GM21737 (cell line): ENCODE data around the gene SH3PXD2B.
"Not testable (repeated sequence)": the region's sequence is repeated elsewhere in the genome, so short reads cannot be mapped to it uniquely, and the experiment has no call there.

Source experiments
- ATAC-seq: cut with Tn5 transposase; IDR thresholded peaks from one replicate; pipeline ENCODE4 v1.9.1; 2021; ENCODE audit warnings: mild to moderate bottlenecking, moderate library complexity; ENCODE audit not compliant: unreplicated experiment

Gene SH3PXD2B

DNA sequence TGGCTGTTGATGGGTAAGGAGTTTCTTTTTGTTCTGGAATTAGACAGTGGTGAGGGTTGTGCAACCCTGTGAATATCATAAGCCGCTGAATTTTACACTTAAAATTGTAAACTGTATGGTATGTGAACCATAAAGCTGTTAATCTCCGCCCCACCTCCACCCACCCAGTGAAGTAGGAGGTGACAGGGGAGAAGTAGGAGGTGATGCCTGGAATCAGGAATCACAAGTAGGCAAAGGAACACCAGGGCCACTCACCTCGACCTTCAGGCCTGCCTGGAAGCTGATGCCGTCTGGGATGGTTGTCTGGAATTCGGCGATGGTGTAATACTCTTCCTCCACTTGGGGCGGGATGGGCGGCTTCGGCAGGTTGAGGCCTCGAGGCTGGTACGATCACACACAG is 108.4 kb downstream of the SH3PXD2B start:
- ATAC-seq = no peak

DNA sequence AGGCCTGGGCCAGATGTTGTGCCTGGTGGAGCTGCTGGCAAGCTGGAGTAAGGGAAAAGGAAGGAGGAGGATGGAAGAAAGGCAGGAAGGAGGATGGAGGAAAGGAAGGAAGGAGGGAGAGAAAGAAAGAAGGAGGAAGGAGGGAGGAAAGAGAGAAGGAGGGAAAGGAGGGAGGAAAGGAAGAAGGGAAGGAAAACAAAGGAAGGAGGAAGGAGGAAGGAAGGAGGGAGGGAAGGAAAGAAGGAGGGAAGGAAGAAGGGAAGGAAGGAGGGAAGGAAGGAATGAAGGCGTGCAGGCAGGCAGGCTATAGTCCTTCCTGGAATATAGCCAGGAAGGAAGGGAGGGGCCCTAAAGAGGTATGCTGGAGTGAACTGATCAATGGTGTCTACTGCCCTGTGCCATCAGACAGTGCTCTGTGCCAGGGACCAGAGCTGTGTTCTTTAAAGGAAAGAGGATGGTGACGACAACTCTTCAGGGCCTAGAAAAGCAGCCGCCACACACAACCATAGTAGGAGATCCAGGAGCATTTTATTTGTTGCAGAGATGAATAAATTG is 109.4 kb downstream of the SH3PXD2B start:
- no peak for ATAC-seq

DNA sequence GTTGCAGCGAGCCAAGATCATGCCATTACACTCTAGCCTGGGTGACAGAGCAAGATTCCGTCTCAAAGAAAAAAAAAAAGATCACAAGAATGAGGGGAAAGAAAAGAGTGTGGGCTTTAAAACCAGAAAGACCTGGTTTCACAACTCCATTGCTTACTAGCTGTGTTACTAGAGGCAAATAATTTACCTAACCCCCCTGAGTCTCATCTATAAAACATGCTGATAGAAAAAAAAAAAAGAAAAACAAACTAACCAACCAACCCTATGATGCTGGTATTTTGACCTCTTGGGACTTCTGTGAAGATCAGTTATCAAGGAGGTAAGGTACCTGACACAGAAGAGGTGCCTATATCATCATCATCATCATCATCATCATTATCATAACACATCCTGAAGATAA is 110.6 kb downstream of the SH3PXD2B start:
- no peak for ATAC-seq

DNA sequence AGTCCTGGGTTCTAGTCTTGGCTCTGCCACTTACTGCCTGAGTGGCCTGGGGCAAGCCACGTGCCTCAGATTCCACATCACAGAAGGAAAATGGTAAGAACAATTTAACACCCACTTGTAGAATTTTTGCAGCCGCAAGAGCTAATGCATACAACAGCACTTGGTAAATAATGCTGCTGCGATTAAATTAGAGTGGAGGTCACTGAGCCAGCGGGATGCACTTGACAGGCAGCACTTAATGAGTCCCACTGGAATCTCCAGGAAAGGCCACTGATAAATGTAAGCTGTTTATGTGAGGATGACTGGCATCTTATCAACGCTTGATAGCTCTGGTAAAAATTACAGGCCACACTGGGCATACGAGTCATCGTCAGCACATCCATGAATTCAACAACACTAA is 111.4 kb downstream of the SH3PXD2B start:
- no peak for ATAC-seq

DNA sequence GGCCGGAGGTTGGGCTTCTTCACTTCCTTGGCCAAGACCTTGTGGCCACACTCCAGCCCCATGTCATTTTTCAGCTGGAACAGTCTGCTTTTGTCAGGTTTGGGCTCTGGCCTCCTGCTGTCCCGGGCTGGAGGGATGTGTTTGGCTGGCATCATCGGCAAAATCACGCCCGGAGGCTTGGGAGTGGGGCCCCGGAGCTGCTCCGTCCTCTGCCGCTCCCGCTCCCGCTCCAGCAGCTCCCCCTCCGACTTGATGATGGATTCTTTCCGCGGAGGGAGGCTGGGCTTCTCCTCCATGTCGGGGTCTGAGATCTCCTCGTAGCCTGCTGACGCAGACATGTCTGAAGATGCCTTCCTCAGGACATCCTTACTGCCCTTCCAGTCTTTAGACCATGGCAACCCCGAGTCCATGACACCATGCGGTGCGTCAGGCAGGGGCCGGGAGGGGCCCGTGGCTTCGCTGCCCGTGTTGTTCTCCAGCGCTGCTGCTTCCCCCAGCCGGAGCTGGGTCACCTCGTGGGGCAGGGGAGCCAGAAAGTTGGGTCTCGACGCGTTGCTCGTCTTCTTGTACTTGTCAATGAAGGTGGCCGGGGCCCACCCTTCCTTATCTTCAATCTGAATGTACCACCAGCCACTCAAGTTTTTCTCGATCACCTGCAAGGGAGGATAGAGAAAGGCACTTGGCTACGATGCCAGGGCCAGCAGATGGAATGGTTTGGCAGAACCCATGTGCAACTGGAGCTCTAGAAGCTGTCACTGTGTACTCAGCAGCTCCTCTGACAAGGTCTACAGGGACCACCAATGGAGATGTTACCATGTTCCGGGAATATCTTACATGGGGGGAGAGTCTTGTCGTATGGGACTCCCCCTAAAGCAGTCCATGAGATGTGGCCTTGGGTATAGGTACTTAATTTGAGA is 114.8 kb downstream of the SH3PXD2B start:
- ATAC-seq = no peak

DNA sequence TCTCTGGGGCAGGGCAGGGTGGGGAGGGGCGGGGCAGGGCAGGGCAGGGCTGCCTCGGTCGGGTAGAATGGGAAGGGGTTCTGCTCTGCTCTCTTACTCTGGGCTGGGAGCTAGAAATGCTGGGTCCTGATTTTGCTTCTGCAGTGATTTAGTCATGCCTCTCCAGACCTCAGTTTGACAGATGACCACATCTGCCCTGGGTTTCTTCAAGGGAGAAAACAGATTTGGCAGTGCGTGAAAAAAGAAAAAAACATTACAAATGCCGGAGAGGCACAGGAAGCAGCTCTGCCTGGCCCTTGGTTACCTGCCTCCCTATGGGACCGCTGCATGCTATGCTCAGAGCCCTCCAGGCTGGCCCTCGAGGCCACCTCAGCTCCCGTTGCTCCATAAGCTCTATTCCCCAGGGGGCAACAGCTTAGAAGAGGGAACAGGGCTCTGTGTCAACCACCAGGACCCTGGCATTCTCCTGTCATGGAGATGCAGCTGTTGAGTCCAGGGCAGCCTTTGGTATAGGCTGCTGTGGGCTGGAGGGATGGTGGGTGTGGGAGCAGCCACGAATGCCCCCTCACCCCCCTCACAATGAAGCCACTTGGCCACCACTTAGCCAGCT is 117.5 kb downstream of the SH3PXD2B start:
- no peak for ATAC-seq

DNA sequence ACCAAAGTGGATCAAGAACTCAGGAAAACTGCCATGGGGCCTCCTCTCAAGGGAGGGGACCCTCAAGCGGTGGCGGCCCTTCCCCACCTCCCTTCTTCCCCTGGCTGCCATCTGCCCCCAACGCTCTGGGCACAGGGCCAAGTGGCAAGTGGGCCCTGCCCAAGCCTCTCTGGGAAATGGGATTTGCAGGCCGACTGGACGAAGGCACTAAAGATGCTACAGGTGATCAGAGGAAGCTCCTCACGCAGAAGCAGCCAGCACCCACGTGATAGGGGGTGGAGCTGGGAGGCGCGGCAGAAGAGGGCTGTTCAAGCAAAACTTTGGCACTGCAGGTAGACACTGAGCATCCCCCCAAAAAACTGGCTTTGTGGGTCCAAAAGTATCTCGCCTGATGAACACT is 118.1 kb downstream of the SH3PXD2B start:
- ATAC-seq = no peak

DNA sequence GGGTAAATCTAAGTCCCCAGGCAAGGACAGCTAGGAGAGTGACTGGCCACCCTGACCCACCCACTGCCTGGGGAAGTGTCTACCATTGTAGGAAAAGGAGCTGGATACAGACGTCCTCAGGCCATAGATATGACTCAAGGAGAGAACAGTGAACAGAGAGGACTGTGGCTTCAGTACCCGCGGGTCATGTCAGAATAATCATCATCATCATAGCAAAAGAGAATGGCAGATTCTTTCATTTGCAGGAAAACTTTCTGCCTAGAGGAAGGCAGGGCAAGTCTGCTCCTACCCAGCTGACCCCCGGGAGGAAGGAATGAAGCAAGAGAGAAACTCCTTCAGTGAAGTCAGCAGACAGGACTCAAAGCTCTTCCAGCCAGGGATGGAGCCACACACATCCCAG is 118.6 kb downstream of the SH3PXD2B start:
- no peak for ATAC-seq

DNA sequence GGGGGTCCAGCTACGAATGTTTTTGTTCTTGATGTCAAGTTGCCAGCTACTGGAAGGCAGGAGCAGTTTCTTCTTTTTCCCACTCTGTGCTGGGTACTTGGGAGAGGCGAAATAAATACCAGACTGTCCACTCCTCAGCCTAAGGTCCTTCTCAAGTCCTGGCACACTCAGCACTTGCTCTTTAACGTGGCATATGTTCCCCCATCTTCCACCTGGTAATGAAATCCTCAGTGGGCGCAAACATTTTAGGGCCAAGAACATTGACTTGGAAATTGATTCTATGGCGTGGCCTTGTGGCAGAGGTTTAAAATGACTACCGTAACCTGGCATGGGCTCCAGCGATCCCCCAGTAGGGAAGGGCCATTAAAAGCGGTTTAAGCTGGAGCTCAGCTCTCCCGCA is 119.7 kb downstream of the SH3PXD2B start:
- no peak for ATAC-seq

DNA sequence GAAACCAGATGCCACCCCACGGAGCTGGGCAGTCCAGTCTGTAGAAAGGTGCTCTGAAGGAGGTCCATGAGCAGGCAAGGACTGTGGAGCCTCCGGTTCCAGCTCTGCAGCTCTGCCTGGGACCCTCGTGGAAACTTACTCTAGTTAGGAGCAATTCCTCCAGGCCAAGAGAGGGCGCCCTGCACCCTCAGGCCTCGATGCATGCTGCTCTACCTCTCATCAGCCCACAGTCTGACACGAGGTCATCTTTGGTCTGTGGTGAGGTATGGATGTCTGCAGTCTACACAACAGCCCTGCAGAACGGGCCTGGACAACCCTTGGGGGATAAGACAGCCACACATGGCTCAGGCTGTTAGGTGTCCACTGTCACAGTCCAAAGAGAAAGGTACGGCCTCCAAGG is 120.1 kb downstream of the SH3PXD2B start:
- no peak for ATAC-seq

DNA sequence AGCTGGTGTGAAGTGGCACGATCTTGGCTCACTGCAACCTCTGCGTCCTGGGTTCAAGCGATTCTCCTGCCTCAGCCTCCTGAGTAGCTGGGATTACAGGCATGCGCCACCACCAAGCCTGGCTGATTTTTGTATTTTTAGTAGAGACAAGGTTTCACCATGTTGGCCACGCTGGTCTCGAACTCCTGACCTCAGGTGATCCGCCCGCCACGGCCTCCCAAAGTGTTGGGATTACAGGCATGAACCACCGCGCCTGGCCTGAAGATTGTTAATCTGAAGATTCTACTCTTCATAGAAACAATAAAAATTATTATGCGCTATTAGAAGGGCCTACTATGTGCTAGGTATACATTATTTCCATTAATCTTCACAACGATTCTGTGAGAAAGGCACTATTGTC is 127.4 kb downstream of the SH3PXD2B start:
- not testable (repeated sequence) for ATAC-seq

DNA sequence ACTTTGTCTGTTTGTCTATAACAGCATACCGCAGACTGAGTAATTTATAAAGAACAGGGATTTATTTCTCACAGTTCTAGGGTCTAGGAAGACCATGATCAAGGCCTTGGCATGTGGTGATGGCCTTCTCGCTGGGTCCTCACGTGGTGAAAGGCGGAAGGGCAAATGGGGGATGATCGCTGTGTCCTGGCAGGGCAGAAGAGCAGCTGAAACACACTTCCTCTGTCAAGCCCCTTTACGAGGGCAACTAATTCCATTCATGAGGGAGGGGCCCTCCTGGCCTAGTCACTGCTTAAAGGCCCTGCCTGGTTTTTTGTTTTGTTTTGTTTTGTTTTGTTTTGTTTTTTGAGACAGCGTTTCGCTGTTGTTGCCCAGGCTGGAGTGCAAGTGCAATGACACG is 128.9 kb downstream of the SH3PXD2B start:
- no peak for ATAC-seq

DNA sequence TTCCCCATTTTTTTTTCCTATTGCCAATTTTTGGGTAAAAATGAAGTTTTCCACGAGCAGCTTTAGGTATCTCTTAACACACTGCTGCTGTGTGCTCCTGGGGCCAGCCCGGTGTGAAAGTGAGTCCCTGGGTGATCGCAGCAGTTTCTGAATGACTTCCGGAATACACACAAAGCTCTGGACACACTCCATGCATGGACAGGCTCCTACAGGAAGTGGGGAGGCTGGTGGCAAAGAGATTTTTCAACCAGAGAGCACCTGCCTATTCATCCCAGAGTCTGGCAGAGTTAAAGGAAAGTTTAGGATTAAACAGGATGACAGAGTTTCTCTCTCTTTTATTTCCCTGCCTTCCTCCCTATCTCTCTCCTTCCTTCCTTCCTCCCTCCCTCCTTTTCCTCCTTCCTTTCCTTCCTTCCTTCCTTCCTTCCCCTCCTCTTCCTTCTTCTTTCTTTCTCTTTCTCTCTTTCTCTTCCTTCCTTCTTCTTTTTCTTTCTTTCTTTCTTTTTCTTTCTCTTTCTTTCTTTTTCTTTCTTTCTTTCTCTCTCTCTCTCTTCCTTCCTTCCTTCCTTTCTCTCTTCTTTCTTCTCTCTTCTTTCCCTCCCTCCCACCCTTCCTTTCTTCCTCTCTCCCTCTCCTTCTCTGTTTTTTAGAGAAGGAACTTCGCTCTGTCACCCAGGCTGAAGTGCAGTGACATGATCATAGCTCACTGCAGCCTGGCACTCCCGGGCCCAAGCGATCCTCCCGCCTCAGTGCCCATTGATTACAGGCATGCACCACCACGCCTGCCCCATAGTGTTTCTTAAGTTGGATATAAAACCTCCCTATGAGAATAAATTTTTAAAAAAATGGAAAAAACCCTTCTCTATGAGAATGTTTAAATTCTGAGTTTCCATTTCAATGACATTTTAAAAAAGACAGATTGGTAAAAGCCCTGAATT is 132.0 kb downstream of the SH3PXD2B start:
- peak; percentile 60 for ATAC-seq

DNA sequence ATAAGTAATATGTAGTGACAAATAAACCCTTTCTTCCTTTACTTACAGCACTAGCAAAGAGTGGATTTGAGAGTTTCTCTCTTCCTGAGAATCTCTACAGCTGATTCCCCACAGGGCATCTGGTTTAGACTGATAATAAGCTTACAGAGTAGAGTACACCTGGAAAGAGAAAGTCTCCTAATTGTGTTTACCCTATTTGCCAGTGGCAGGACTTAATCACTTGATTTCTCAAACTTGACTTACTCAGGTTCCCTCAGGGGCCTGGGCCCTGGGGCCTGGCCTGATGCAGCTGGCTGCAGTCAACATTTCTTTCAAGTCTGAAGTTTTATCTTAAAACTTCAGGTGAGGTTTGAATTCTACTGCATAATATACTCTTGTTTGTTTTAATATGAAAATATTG is 132.7 kb downstream of the SH3PXD2B start:
- no peak for ATAC-seq

DNA sequence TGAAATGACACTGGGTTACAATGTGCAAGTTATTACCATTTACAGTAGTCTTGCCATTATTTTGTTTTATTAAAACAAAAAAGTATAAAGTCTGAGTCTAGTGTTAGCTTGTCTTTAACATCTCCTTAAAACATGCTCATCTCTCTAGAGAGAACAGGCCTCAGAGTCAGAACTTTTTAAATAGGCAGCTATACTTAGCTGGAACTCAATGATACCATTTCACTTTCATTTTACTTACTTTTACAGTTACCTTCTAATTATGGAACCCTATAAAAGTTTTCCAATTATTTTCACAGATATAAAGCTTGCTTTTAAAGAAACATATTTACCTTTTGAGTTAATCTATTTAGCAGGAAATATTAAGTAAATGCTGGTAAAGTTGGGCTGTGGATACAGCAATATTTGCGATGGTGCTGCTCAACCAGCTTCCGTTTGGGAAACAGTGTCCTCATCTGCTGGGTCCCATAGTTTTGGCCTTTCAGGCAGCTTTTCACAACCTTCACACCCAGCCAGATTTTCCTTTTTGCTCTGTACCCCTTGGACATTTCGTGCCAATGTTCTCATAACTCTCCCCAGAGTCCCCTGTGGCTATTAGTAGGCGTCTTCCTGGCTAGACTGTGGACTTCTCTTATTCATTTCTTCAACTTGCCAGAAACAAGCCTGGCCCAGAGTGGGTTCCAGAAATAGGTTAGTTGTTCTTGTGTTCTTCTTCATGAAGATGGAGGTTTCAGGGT is 134.4 kb downstream of the SH3PXD2B start:
- no peak for ATAC-seq

DNA sequence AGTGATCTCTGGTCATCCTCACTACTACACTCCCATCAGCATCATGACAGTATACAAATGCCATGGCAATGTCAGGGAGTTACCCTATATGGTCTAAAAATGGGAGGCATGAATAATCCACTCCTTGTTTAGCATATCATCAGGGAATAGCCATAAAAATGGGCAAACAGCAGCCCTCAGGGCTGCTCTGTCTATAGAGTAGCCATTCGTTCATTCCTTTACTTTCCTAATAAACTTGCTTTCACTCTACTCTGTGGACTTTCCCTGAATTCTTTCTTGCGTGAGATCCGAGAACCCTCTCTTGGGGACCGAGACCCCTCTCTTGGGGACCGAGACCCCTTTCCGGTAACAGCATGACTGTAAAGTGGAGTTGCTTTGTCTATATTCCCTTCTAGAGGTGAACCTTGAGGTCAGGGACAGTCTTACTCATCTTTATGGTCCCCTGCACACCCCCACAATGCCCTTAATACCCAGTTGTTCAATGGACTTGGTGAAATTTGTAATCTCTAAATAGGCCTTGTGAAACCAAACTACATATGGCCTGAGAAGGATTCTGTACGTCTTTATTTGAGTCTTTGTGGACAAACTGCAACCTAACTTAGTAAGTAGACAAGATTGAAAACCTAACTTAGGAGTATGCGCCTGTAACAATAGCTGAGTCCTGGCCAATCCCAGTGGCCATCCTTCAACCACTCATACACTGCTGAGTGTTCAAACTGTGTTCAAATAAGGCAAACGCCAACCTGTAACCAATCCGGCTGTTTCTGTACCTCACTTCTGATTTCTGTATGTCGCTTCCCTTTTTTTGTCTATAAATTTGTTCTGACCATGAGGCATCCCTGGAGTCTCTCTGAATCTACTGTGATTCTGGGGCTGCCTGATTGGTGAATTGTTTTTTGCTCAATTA is 138.5 kb downstream of the SH3PXD2B start:
- ATAC-seq = no peak

DNA sequence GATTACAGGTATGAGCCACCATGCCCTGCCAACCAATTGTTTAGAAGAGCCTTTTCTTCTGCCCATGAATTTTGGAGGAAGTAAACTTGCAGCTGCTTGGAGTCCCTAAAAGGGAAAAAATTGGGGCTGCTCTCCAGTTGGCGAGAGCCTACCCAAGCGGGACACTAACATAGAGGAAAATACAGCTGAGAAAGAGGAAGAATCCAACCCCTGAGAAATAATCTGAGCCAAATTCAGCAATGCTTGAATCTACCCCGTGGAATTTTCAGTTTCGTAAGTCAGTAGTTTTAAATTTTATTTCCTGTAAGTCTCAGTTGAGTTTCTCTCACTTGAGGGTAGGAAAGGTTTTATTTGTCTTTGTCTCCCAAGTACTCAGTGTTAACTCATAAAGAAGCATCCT is 140.4 kb downstream of the SH3PXD2B start:
- no peak for ATAC-seq

DNA sequence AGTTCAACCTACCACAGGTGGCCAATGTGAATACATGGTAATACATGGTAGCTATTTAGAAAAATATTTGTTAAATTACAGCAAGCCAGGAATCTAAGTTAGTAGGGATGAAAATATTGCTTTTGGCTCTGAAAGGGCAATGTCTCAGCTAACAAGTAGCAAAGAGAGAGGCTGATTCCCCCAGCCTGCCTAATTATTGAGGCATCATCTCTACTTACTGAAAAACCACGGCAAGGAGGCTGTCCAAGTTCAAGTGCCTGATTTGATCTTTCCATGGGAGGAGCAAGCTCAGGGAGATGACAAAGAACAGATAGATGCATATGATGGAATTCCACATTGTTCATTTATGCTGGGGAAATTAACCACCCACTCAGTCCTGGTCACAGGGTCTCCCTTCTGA is 142.0 kb downstream of the SH3PXD2B start:
- ATAC-seq = no peak

DNA sequence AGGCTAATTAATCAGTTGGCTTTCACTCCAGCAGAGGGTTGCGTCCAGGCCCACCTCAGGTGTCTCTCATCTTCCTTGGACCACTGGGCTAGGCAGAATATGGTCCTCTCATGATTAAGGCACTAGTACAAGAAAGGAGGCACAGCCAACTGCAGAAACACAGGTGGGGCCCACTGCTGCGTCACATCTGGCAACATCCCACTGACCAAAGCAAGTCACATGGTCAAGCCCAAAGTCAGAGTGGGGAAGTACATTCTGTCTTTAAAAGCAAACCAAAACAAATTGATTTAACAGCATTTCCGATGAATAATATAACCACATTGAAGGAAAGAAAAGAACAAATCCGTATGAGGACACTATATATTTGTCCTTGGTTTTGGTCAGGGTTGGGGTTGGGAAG is 142.7 kb downstream of the SH3PXD2B start:
- ATAC-seq = no peak
